K562 (cell line): ENCODE data around the gene RNF113B.

Source experiments
- ZNF217 ChIP-seq: sonication (generic); formaldehyde crosslinking; IDR thresholded peaks from 2 replicates; pipeline ENCODE4 v1.8.0; 2022; ENCODE audit warnings: mild to moderate bottlenecking, missing genetic modification reagents
- ZNF583 ChIP-seq: fragments of 250-450 bp; sonication (Bioruptor Pico); IDR thresholded peaks from 2 replicates; pipeline ENCODE4 v1.4.0; 2020

DNA sequence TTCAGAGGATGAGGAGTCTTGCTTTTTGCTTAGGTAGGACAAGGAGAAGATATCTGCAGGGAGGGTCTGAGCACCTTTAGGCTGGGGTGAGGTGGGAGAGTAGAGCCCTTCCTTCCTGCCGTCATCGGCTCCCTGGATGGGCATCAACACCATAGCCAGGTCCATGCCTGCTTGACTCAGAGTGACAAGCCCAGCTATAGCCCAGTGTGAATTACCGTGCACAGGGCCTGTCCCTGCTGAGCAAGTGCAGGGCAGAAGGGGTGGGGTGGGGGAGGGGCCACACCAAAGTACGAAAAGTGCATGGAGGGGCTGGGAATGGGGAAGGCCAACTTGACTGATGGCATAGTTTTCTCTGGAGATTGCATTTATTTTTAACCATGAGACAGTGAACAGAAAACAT lies 30.3 kb upstream of the RNF113B start:
- TF ChIP-seq ZNF217 = no peak
- TF ChIP-seq ZNF583 (CRISPR knock-in tag) = no peak
